GM19452 (cell line): ENCODE measurements around the gene ESD.
"Not testable (repeated sequence)": the region's sequence is repeated elsewhere in the genome, so short reads cannot be mapped to it uniquely, and the experiment has no call there.

Experiments
- ATAC-seq: cut with Tn5 transposase; IDR thresholded peaks from one replicate; pipeline ENCODE4 v1.9.1; 2021; ENCODE audit not compliant: unreplicated experiment

ESD gene

DNA sequence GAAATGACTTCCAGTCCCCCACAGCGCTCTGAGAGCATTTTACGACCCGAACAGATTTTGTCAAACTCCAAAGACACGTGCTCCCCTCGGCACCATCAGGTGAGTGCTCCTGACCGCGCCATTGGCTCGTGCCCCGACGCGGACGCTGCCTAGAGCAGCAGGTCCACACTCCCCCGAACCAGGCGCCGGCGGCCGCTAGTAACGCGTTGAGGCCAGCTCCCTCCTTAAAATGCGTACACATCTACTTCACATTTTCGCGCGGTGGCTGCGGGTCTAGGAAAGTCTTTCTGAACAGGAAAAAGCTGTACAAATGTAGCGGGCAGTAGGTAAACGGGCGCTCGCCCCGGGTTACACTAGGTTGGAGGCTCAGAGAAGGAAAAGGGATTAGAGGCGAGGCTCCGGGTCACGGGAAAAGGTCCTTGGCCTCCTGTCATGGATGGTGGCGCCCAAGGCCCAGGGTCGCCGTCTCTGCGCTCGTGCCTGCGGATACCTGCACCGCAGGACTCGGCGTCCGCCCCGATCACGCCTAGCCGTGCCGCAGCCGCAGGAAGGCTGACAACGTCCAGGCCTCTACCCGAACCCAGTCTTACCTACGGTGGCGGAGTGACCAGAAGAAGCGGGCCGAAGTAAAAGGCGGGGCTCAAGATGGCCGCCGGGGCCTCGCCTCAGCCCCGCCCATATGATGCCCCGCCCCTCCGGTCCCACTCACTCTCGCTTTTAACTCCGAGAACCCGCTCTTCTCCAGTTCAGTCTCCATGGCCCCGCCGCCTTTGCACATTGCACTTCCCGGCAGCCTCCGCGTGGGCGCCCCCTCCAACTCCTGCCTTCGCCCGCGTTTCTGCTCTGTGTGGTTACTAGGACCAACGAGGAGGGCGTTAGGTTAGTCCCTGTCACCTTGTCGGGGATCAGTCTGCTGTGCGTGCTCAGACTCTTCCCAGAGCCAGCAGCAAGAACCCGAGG, at the start of gene ESD:
ESD (minus strand) TSS at position 647 of the 960 bp plus-strand sequence. CDS start 5,748 bp downstream, outside the sequence.
- ATAC-seq = peak; percentile 92

DNA sequence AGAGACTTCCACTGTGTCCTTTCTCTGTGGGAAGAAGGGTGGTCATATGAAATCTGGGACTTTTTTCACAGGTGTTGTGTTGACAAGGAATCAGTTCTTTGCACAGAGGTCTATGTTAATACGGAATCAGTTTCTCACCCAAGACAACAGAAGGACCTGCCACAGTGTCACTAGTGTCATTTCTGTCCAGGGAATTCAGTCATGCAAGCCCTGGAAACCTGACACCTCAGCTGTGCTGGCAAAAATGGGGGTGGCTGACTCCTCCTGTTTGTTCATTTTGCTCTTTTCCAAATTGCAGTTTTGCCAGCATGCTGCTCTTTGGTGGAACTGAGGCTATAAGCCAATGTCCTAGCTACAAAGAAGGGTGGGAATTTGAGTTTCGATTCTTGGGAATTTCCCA, 49.8 kb upstream of the ESD start:
- no peak for ATAC-seq

DNA sequence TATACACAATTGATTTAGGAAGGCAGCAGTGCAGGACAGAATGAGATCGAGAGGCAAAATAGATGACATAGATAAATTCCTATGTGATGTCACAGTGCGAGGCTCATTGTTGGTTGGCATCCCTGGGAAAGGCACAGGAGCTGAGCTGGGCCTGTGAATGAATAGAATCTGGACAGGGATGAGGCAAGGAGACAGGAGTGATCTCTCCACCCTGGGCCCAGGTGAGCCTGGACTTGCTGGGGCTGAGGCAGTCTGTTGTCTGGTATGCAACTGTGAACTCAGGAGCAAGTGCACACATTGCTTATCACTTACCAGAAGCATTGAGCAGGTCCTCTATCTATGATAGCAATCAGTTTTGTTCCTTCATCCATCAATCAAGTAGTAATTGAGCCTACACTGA, 48.2 kb upstream of the ESD start:
- ATAC-seq = no peak

- ATAC-seq = no peak
Measured at GRCh38 chr13:46844431-46844830, 47.5 kb upstream of the ESD start.

GRCh38 chr13:46839399-46839798, 42.4 kb upstream of the ESD start:
- ATAC-seq = no peak

DNA sequence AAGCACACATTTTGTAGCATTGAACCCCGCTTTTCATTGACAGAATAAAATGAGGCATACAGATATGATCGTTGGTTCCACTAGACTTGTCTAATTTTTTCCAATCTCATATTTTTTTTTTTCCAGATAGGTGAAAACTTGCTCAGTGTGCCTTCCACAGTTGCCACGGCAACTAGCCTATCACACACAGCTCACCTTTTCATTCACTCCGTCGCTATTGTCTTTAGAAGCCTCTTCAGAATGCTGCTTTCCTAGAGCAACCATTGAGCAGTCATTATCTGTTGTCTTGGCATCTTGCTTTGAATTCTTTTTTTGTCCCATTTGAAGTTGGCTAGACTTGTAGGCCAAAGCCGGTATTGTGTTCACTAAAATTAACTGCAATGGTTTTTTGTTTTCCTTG, 37.7 kb upstream of the ESD start:
- no peak for ATAC-seq

- ATAC-seq = no peak
Measured at GRCh38 chr13:46831588-46832194, 34.7 kb upstream of the ESD start.

- no peak for ATAC-seq
Measured at GRCh38 chr13:46830405-46831005, 33.5 kb upstream of the ESD start.

GRCh38 chr13:46822551-46822950, 25.6 kb upstream of the ESD start:
- no peak for ATAC-seq

DNA sequence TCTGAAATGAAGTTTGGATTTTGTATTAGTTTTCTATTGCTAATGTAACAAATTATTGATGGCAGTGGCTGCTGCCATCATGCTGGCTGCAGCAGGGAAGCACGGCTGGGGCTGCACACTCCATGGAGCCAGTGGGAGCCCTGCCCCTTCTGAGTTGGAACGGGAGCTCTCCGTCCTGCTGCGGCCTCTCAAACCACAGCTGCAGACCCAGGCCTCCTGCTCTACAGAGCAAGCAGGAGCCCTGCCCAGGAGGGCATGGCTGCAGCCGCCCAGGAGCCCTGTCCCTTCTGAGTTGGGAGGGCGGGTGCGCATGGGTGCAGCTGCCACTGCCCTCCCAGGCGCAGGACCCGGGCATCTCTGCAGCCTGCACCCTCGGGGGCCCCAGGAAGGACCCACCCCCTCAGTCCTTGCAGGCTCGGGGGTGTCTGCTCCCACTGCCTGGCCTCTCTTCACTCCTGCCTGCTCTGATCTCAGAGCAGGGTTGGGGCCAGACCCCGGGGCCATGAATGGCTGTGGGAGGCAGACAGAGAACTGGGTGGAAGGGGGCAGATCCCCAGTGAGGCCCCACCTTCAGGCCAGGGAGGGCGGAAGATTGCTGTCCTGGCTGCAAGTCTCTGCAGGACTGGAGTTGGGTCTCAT, 21.0 kb upstream of the ESD start:
- no peak for ATAC-seq

DNA sequence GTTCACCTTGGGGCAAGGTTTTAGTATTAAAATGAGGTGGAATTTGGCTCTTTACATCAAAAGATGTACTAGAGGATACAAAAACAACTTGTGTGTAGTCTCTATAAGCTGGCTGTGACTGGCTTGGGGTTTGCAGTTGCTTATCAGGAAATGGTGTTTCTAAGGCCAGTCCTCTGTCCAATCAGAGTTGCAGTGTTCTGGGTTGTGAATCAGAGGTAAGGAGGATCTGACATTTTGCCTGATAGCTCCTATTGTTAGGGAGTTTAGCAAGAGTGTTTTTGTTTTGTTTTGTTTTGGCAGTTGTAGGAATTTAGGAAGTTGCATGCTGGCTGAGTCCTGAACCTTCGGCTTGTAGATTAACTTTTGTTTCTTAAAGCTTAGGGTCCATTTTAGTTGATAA, 20.1 kb upstream of the ESD start:
- no peak for ATAC-seq

DNA sequence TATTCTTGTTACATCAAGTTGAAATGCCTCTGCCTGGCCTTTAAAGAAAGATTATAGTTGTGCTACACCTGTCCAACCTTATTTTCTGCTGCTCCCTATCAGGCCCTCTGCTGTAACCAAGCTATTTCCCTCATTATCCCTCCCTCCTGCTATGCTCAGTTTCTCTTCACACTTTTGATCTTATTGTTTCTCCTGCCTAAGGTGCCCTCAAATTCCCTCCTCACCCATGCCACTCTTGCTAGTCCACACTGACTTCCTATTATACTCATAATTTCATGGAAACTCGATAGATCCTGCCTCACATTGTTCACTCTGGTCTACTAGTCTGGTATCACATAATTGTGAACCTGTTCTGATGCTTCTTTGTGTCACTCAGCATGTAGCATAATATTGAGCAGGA, 19.4 kb upstream of the ESD start:
- no peak for ATAC-seq

- ATAC-seq = no peak
Measured at GRCh38 chr13:46812301-46812797, 15.4 kb upstream of the ESD start.

- ATAC-seq = no peak
Measured at GRCh38 chr13:46810440-46810839, 13.5 kb upstream of the ESD start.

DNA sequence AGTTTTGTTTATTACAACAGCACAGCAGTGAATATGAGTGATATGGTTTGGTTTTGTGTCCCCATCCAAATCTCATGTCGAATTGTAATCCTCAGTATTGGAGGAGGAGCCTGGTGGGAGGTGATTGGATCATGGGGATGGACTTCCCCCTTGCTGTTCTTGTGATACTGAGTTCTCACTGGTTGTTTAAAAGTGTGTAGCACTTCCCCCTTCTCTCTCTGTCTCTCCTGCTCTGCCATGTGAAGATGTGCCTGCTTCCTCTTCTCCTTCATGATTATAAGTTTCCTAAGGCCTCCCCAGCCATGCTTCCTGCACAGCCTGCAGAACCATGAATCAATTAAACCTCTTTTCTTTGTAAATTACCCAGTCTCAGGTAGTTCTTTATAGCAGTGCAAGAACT, 8.0 kb upstream of the ESD start:
- not testable (repeated sequence) for ATAC-seq

- no peak for ATAC-seq
Measured at GRCh38 chr13:46804391-46804815, 7.4 kb upstream of the ESD start.

DNA sequence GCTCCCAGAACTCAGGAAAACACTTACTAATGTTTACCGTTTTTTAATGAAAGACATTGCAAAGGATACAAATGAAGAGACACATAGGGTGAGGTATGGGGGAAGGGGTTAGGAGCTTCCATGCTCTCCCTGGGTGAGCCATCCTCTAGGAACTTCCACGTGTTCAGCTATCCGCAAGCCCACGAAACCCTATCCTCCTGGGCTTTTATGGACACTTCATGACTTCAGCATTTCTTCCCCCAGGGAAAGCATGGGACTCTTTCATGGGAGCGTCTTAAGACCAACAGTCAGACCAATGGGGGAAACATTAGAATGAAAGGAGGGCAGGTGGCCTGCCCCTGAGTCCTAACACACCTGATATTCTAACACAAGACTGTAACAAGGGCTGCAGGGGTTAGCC, 6.6 kb upstream of the ESD start:
- no peak for ATAC-seq

GRCh38 chr13:46801858-46802257, 4.9 kb upstream of the ESD start:
- ATAC-seq = no peak

DNA sequence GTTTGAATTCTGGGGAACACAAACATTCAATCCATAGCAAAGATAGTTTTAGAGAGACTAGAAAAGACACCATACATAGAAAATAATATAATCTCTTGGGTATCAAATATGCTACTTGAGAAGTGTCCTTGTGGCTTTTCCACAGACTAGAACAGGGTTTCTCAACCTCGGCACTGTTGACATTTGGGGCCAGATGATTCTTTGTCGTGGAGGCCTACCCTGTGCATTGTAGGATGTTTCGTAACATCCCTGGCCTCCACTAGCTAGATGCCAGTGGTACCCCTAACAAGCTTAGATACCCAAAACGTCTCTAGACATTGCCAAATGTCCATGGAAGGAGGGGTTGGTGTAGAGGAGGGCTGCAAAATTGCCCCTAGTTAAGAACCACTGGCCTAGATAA, 2.2 kb upstream of the ESD start:
- ATAC-seq = no peak

GRCh38 chr13:46797501-46798237, 708 bp upstream of the ESD start:
- no peak for ATAC-seq

DNA sequence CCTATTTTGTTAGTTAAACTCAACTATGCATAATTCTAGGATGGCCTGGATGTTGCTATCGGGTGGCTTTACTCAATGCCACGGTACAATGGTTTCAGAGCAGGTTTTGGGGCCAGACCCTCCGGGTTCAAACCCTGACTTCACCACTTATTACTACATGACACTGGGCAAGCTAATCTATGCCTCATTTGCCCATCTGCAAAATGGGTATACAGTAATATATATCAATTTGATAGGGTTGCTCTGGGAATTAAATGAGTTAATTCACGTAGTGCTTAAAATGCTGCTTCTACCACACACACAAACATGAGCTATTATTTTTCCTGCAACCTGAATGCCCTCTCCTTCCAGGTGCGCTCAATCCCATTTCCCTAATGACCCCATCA, 839 bp downstream of the ESD start:
- no peak for ATAC-seq
